Stimulated activated CD4-positive, alpha-beta T cell treated with anti-CD3 and anti-CD28 coated beads, Interleukin-12 subunit alpha, Interleukin-12 subunit beta, amount 100 ng/mL, for 4 hours (primary cell): ENCODE data around the gene GPC5.
"Not testable (repeated sequence)": the region's sequence is repeated elsewhere in the genome, so short reads cannot be mapped to it uniquely, and the experiment has no call there.

Source experiments
- DNase-seq: peaks from one replicate; pipeline ENCODE4 v3.0.0-alpha.2; 2020

The GPC5 gene

DNA sequence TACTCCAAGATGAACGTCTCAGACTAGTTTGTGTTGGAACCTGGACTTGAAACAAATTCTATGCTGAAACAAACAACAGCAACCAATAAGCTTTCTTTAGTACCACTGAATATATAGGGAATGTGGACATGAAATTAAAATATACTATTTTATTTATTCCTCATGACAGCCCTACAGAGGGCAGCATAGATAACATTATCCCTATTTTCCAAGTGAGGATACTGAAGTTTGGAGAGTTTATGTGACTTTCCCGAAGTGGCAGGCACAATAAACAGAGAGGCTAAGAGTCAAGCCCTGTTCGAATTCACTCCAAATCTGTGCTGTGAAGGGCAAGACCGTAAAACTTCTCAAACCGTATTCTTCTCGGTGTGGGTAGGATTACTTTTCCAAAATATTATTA is 1318.3 kb downstream of the GPC5 start:
- no peak for DNase-seq

DNA sequence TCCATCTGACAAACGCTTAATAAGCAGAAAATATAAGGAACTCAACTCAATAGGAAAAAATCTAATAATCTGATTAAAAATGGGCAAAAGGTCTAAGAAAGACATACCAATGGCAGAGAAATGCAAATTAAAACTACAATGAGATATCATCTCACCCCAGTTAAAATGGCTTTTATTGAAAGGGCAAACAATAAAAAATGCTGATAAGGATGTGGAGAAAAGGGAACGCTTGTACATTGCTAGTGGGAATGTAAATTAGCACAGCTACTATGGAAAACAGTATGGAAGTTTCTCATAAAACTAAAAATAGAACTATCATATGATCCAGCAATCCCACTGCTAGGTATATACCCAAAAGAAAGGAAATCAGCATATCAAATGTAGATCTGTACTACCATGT is 1319.4 kb downstream of the GPC5 start:
- no peak for DNase-seq

GRCh38 chr13:92719868-92720267 is 1321.4 kb downstream of the GPC5 start:
- no peak for DNase-seq

DNA sequence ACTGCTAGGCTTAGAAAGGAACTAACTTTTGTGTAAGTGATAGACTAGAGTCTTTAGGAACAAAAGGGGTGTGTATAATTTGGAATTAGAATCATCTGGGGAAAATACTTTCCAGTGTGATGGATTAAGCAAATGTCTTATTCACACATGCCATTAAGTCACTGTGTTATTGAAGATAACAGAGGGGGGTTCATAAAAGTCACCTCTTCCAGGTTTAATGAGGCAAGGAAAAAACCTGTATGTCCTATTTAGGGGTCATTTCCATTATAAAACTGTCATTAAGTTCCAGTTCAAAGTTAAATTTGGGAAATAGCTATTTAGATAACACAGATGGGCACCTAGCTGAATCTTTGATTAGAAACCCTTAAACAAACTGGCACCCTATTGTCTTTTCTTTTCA is 1323.2 kb downstream of the GPC5 start:
- no peak for DNase-seq

DNA sequence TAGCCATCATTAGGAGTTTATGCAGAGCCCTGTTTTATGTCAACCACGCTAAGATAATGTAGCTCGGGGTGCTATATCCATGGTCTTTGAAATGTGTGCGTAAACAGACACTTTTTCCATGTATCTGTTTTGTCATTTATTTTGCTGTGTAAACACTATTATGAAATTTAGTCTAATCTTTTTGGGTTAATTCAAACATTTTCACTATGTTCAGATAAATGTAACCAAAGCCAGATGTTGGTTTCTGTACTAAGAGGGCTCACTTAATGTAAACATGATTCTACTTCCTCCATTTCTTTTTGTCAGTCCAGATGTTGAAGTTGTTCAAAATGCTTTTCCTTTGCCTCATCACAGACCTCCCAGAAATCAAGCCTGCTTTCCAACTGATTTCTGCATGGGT is 1328.7 kb downstream of the GPC5 start:
- no peak for DNase-seq

- DNase-seq: no peak
Measured at GRCh38 chr13:92734068-92734467, 1335.6 kb downstream of the GPC5 start.

DNA sequence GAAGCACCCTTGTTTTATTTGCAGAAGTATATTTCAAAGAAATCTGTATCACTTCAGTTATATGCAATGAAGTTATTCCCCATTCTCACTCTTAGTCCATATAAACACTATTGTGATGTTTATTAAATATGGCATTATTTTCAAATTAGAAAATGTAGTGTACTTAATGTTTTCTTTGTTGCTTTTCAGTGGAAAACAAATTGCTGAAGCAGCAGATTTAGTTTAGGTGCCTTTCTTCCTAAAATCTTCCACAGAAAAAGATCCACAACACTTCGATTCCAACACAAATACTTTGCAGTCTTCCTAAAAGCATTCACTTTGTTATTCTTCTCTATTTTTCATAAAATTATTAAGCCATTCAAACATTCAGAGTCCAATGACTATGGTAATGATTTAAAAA is 1336.1 kb downstream of the GPC5 start:
- no peak for DNase-seq

DNA sequence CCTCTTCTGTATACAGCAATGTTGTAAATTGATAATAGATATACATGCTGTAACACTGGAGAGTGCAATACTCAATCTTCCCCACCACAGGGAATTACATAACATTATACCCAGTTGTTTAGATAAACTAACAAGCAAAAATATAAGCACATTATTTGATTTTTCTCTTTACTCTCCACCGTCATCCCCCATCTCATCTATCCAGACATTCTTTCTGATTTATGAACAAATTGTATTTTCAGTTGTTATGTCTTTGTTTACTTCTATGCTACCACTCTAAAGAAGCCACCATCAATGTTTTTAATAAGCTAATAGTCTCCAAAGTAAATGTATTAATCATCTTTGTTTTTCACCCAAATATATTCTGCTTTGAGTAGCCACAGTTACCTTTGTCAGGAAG is 1337.5 kb downstream of the GPC5 start:
- DNase-seq: no peak

DNA sequence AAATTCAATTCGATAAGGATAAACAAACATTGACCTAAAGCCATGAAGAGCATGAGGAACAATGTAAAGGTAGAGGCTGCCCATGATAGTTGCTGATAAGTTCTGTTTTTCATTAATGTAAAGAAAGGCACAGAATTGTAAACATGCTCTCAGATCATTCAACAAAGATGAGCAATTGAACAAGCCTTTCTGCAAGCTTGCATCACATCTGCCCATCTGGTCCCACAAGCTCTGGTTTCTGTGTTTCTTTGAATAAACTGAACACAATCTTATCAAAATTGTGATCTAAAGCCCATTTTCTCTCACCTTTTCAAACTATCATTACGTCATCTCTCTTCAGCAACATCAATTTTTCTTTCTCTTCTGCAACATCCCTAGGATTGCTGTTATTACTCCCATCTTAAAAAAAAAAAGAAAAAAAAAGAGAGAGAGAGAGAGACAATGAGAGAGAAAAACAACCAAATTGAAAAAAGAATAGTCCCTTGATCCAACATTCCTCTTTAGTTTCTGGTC is 1340.9 kb downstream of the GPC5 start:
- no peak for DNase-seq

DNA sequence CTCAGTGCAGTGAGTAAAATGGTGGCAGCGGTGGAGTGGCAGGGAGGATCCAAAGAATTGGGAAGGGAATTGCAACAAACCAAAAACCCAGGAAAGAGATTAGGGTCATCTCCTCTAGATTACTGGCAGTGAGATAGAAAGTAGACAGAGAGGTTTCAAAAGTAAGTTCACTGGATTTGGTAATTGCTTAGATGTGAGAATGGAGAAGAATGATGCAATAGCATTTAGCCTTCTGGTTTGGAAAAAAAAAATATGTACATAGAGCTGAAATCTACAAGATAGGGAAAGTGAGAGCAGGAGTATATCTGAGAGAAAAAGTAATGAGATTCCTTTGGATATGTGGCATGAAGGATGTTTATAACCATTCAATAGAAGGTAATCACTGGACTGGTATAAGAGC is 1345.6 kb downstream of the GPC5 start:
- no peak for DNase-seq

GRCh38 chr13:92745258-92745657 is 1346.8 kb downstream of the GPC5 start:
- DNase-seq: no peak

GRCh38 chr13:92752705-92753104 is 1354.3 kb downstream of the GPC5 start:
- not testable (repeated sequence) for DNase-seq

DNA sequence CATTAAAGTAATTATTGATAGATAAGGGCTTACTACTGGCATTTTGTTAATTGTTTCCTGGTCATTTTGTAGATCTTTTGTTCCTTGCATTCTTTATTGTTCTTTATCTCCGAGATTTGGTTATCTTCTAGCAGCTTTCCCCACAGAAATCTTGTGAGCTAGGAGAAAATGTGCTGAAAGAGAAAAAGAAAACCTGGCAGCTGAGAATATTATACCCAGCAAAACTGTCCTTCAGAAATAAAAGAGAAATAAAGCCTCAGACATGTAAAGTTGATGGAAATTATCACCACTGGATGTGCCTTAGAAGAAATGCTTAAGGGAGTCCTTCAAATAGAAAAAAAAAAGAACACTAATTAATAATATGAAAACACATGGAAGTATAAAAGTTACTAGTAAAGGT is 1363.3 kb downstream of the GPC5 start:
- DNase-seq: no peak

- no peak for DNase-seq
Measured at GRCh38 chr13:92767468-92767867, 1369.0 kb downstream of the GPC5 start.

DNA sequence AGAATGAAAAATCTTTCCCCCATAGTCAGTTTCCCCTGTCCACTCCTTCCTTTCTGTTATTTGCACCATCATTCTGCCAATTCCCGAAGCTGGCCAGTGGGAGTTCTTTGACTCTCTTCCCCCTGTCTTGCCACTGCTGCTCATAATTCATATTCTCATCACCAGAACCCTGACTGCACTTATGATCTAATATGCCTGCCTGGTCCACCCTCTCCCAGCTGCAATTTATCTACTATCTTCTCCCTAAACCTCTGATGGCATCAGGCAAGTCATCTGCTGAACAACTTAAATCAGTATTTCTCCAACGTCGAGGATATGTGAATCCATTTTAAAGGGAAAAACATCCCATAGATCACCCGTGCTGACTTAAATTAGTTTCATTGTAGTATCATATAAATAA is 1370.2 kb downstream of the GPC5 start:
- no peak for DNase-seq

- DNase-seq: no peak
Measured at GRCh38 chr13:92769046-92769445, 1370.6 kb downstream of the GPC5 start.

GRCh38 chr13:92775658-92776057 is 1377.2 kb downstream of the GPC5 start:
- DNase-seq: no peak

- DNase-seq: no peak
Measured at GRCh38 chr13:92781965-92782690, 1383.7 kb downstream of the GPC5 start.

GRCh38 chr13:92802776-92803175 is 1404.4 kb downstream of the GPC5 start:
- no peak for DNase-seq

DNA sequence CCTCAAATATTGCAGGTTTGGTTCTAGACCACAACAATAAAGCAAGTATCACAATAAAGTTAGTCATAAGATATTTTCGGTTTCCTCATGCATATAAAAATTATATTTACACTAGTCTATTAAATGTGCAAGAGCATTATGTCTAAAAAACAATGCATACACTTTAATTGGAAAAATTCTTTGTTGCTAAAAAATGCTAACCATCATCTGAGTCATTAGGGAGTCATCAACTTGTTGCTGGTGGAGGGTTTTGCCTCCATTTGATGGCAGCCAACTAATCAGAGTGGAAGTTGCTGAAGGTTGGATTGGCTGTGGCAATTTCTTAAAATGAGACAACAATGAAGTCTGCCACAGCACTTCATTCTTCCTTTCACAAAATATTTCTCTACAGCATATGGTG is 1405.9 kb downstream of the GPC5 start:
- no peak for DNase-seq

- no peak for DNase-seq
Measured at GRCh38 chr13:92804926-92805325, 1406.5 kb downstream of the GPC5 start.

DNA sequence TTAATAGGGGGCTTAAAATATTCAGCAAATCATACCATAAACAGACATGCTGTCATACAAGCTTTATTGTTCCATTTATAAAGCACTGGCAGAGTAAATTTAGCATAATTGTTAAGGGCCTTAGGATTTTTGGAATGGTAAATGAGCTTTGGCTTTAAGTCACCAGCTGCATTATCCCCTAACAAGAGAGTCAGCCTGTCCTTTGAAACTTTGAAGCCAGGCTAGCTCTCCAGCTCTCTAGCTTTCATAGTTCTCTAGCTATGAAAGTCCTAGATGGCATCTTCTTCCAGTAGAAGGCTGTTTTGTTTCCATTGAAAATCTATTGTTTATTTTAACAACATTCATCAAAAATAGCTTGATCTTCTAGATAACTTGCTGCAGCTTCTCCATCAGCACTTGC is 1407.3 kb downstream of the GPC5 start:
- no peak for DNase-seq

DNA sequence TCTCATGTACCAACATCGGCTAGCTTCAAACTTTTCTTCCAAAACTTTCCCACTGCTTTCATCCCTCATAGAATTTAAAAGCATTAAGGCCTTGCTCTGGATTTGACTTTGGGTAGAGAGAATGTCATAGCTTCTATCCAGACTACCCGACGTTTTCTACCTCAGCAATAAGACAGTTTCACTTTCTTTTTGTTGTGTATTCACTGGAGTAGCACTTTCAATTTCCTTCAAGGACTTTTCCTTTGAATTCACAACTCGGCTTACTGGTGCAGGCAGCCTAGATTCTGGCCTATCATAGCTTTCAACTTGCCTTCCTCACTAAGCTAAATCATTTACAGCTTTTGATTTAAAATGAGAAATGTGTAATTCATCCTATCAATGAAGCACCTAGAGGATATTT is 1407.8 kb downstream of the GPC5 start:
- no peak for DNase-seq

- DNase-seq: no peak
Measured at GRCh38 chr13:92807353-92807752, 1408.9 kb downstream of the GPC5 start.

DNA sequence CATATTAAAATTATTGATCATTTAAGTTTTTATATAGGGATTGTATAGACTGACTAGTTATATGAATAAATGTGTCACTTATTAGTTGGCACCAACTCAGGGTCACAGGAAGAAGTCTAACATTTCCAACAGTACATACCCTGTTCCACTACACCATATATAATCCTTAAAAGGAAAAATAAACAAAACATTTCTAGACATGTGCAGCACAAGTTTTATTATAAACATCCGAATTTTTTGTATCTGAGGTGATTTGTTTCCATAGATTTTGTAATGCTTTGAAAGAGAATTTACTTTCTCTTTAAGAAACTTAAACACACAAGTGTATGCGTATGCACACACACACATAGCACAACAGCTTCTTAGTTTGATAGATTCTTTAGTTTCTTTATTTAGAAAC is 1409.5 kb downstream of the GPC5 start:
- no peak for DNase-seq
